ENCODE data around the gene CCT6B. TPM values are rescaled to one million over a fixed set of nuclear protein-coding genes. Genes with fewer than 3 reads are reported as not detected.

CCT6B gene
- total RNA-seq, 3 donors from 2014 or later, result 1.0 to 2.7 (median 2.1) TPM

DNA sequence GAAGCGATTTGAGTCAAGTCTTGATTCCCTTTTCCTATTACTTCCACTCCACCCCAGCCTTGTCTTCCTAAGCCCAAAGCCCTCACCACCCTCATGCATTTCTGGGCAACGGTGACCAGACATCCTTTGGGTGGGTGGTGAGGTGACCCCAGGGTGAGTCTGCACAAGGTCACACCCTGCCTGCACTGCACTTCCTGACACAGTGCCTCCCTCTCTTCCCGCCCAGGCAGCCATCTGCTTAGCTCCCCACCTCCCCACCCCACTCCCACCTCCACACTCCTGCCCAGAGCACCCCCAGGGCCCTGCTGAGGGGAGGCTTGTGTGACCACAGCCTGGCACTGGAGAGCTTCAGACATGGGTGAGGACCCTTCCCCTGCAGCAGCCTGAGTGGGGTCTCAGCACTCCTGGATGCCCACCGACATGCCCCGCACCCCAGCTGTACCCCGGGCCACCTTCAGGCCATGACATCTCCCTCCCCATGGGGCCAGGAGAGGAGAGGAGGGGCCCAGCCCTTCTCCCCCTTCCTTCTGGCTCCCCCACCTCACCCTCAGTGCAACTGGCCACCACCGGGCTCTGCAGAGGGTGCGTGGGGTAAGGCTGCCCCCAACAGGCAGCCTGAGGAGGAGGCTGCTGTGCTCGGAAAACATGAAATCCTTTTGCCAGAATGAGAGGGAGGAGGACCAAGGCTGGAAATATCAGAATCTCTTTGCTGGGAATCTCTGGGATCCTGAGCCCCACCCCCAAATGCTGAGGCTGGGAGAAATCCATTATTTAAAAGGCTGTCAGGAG is 68.6 kb downstream of the CCT6B start:
- H3K9me3 ChIP-seq, result no peaks in the 10 kb centered on the region
- no peaks in the 10 kb centered on the region for H3K4me1 ChIP-seq (ENCODE audit: low read depth)
- intact Hi-C loops (cut with DNase I, micrococcal nuclease), result no loop called here
- no peaks in the 10 kb centered on the region for H3K36me3 ChIP-seq (ENCODE audit: low read depth)
- DNase-seq, result no peak
- no peak overlapping the region for H3K4me3 ChIP-seq
- TF ChIP-seq, protein P1, sequence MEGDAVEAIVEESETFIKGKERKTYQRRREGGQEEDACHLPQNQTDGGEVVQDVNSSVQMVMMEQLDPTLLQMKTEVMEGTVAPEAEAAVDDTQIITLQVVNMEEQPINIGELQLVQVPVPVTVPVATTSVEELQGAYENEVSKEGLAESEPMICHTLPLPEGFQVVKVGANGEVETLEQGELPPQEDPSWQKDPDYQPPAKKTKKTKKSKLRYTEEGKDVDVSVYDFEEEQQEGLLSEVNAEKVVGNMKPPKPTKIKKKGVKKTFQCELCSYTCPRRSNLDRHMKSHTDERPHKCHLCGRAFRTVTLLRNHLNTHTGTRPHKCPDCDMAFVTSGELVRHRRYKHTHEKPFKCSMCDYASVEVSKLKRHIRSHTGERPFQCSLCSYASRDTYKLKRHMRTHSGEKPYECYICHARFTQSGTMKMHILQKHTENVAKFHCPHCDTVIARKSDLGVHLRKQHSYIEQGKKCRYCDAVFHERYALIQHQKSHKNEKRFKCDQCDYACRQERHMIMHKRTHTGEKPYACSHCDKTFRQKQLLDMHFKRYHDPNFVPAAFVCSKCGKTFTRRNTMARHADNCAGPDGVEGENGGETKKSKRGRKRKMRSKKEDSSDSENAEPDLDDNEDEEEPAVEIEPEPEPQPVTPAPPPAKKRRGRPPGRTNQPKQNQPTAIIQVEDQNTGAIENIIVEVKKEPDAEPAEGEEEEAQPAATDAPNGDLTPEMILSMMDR (IDR thresholded peaks at IDR 0.05), result no peak
- ATAC-seq, result no peak

DNA sequence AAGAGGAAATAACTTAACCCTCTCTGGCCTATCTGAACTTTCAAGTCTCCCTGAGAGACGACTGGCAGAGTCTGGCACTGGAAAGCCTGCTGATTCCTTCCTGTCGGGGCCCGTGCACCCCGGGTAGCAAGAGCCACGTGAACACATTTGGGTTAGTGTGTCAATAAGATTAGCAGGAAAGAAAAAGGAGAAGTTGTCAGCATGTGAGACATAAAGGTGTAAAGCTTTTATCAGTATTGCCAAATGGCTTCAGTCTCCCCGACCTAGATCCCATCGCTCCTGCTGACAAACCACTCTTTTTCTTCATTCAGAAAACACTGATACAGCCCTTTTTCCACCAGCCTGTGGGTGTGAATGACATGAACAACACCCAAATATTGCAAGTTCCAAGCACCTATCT is 74.4 kb downstream of the CCT6B start:
- TF ChIP-seq, protein P1 (IDR thresholded peaks at IDR 0.05), result no peak
- ATAC-seq (no peak), DNase-seq (no peak)
- Histone ChIP-seq H3K4me3 (no peak overlapping the region), H3K9me3 (no peaks in the 10 kb centered on the region), H3K4me1 (ENCODE audit: low read depth) (no peaks in the 10 kb centered on the region), H3K36me3 (ENCODE audit: low read depth) (no peaks in the 10 kb centered on the region)
- intact Hi-C loops (cut with DNase I, micrococcal nuclease), result no loop called here

DNA sequence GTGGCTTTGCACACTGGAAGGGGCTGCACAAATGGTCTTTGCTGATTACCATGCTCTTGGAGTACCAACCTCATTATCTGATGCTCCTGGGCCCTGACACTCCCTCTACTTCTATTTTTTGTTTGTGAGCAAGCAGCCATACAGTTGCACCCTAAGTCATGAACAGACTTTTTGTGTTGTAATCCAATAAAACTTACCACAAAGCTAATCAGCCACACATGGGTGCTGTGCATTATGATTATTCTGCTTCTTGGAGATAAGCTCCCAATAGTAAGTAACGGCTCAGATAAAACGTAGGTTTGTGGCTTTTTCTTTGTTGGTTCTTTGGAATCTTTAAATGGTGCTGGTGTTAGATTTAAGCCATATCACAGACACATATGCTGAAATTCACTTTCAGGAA is 76.2 kb downstream of the CCT6B start:
- DNase-seq, result no peak
- ATAC-seq, result no peak
- H3K4me1 ChIP-seq (ENCODE audit: low read depth), result no peaks in the 10 kb centered on the region
- TF ChIP-seq, protein P1 (IDR thresholded peaks at IDR 0.05), result no peak
- H3K9me3 ChIP-seq, result no peaks in the 10 kb centered on the region
- intact Hi-C loops (cut with DNase I, micrococcal nuclease), result no loop called here
- H3K36me3 ChIP-seq (ENCODE audit: low read depth), result no peaks in the 10 kb centered on the region
- no peak overlapping the region for H3K4me3 ChIP-seq

DNA sequence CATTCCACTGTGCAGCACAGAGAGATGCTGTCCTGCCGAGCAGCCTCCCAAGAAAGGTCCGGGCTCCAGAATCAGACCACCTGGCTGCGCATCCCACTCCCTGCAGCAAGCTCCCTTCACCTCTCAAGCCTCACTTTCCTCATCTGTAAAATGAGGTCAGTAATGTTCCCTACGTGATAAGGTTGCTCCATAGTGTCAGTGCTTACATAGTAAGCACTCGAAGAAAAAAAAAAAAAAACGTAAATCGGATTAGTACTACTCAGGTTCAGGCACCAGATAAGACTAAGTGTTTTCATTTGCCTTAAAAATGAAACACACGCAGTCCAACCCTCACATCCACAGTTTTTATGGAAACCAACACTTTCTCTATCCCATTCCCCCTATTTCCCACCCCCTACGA is 76.7 kb downstream of the CCT6B start:
- intact Hi-C loops (cut with DNase I, micrococcal nuclease), result no loop called here
- DNase-seq (no peak), ATAC-seq (no peak)
- Histone ChIP-seq H3K4me3 (no peak overlapping the region), H3K4me1 (ENCODE audit: low read depth) (no peaks in the 10 kb centered on the region), H3K36me3 (ENCODE audit: low read depth) (no peaks in the 10 kb centered on the region), H3K9me3 (no peaks in the 10 kb centered on the region)
- TF ChIP-seq, protein P1 (IDR thresholded peaks at IDR 0.05), result no peak

DNA sequence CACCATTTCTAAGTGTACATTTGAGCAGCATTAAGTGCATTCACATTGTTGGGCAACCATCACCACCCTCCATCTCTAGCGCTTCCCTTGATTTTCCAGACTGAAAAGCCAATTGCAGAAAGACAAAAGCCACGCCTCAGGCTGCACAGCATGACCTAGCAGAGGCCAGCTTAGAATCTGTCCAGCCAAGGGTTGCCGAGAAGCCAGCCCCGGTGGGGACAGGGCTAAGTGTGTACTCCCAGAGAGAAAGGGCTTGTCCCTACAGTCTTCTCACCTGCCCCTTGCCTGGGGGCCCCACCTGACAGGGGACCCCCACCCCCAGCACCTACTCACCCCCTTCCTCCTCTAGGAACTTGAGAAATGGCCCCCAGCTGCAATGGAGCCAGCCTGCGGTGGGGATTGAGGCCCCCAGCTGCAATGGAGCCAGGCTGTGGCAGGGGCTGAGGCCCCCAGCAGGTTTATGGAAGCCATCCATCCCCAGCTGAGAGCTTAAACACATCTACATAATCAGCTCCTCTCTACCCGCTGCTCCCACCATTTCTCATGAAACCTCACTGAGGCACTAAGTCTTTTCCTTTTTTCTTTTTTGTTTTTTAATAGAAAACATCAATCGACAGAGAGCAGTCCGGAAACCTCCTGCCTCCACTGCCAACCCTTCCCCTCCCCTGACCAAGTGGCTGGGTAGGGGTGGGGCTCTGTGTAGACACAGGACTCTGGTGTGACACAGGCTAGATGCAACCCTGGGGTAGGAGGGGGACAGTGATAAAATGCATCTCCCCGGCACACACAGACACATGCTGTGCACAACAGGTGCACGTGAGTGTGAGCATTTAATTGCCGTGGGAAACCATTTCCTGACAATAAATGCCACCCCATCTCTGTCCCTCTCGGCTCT is 77.9 kb downstream of the CCT6B start:
- TF ChIP-seq, protein P1 (IDR thresholded peaks at IDR 0.05), result no peak
- DNase-seq (no peak), ATAC-seq (no peak)
- Histone ChIP-seq H3K9me3 (no peaks in the 10 kb centered on the region), H3K36me3 (ENCODE audit: low read depth) (no peaks in the 10 kb centered on the region), H3K4me3 (no peak overlapping the region), H3K4me1 (ENCODE audit: low read depth) (no peaks in the 10 kb centered on the region)
- intact Hi-C loops (cut with DNase I, micrococcal nuclease), result no loop called here
